Calu3 (cell line): ENCODE data around the gene MIPEP. TPM values are rescaled to one million over a fixed set of nuclear protein-coding genes. Genes with fewer than 3 reads are reported as not detected.

ENCODE experiments used
- BruUV-seq: library from RNA; stranded (reverse); fragments of 400-500 nt; replicated peaks from 2 replicates; lab custom pipeline; 2021; lab: Mats Ljungman, UMichigan
- CTCF ChIA-PET: fragments of 300-600 bp; sonication (Branson Sonifier 250); formaldehyde crosslinking; loops from one replicate; lab custom pipeline; 2022; ENCODE audit warnings: antibody characterized with exemption; lab: Charles Lee
- DNase-seq: peaks from one replicate; pipeline ENCODE4 v3.0.0; 2022
- H3K27ac Mint-ChIP-seq: one replicate; pipeline ENCODE4 v1.8.0; 2022; ENCODE audit warnings: mixed read lengths; ENCODE audit not compliant: unreplicated experiment
- H3K27me3 Mint-ChIP-seq: one replicate; pipeline ENCODE4 v1.8.0; 2022; ENCODE audit warnings: mixed read lengths; ENCODE audit not compliant: unreplicated experiment
- H3K36me3 Mint-ChIP-seq: one replicate; pipeline ENCODE4 v1.8.0; 2022; ENCODE audit warnings: mild to moderate bottlenecking, moderate library complexity, mixed read lengths; ENCODE audit not compliant: insufficient read depth, unreplicated experiment
- H3K4me1 Mint-ChIP-seq: one replicate; pipeline ENCODE4 v1.8.0; 2022; ENCODE audit warnings: mild to moderate bottlenecking, low read depth, mixed read lengths; ENCODE audit not compliant: unreplicated experiment
- H3K4me3 Mint-ChIP-seq: one replicate; pipeline ENCODE4 v1.8.0; 2022; ENCODE audit warnings: mild to moderate bottlenecking, low read depth, moderate library complexity, mixed read lengths; ENCODE audit not compliant: unreplicated experiment
- H3K9me3 Mint-ChIP-seq: one replicate; pipeline ENCODE4 v1.8.0; 2022; ENCODE audit warnings: low read depth, mixed read lengths; ENCODE audit not compliant: unreplicated experiment
- CTCF ChIP-seq: fragments of 200-600 bp; IDR thresholded peaks from one replicate; pipeline ENCODE4 v1.8.0; 2022; ENCODE audit warnings: antibody characterized with exemption; ENCODE audit not compliant: unreplicated experiment
- intact Hi-C: fragments of 100-400 bp; cut with micrococcal nuclease; formaldehyde crosslinking; loops from one replicate; pipeline ENCODE4 v1.10.0; 2022; ENCODE audit not compliant: unreplicated experiment
- total RNA-seq: library from RNA; stranded (reverse); gene quantifications from 2 replicates; pipeline ENCODE4 v1.2.3, GENCODE V29; 2022

The MIPEP gene
- total RNA-seq, 1 experiment from 2014 or later = 25.2 TPM

- H3K4me3 Mint-ChIP-seq = no peak overlapping the region
- H3K36me3 Mint-ChIP-seq = no peaks in the 10 kb centered on the region
- H3K27me3 Mint-ChIP-seq = no peaks in the 10 kb centered on the region
- H3K27ac Mint-ChIP-seq = no peak overlapping the region
- no peak for TF ChIP-seq CTCF
- intact Hi-C loops = no loop called here
- H3K9me3 Mint-ChIP-seq = no peaks in the 10 kb centered on the region
- CTCF ChIA-PET = no interaction called here
- H3K4me1 Mint-ChIP-seq = no peaks in the 10 kb centered on the region
- no peak for DNase-seq
- BruUV-seq = no TSS peak
Measured at GRCh38 chr13:23729531-23729930, 159.7 kb downstream of the MIPEP start.

- H3K36me3 Mint-ChIP-seq = no peaks in the 10 kb centered on the region
- CTCF ChIA-PET = no interaction called here
- H3K9me3 Mint-ChIP-seq = no peaks in the 10 kb centered on the region
- H3K27ac Mint-ChIP-seq = no peak overlapping the region
- no peaks in the 10 kb centered on the region for H3K4me1 Mint-ChIP-seq
- no peaks in the 10 kb centered on the region for H3K27me3 Mint-ChIP-seq
- intact Hi-C loops = no loop called here
- DNase-seq = no peak
- no peak for TF ChIP-seq CTCF
- H3K4me3 Mint-ChIP-seq = no peak overlapping the region
- no TSS peak for BruUV-seq
Measured at GRCh38 chr13:23728807-23729206, 160.4 kb downstream of the MIPEP start.

GRCh38 chr13:23725922-23726321 lies 163.3 kb downstream of the MIPEP start:
- DNase-seq = no peak
- no peaks in the 10 kb centered on the region for H3K4me1 Mint-ChIP-seq
- no peak overlapping the region for H3K4me3 Mint-ChIP-seq
- no peaks in the 10 kb centered on the region for H3K27me3 Mint-ChIP-seq
- no peaks in the 10 kb centered on the region for H3K9me3 Mint-ChIP-seq
- TF ChIP-seq CTCF = no peak
- CTCF ChIA-PET = no interaction called here
- no peaks in the 10 kb centered on the region for H3K36me3 Mint-ChIP-seq
- H3K27ac Mint-ChIP-seq = no peak overlapping the region
- intact Hi-C loops = no loop called here
- BruUV-seq = no TSS peak

GRCh38 chr13:23724196-23724970 lies 164.8 kb downstream of the MIPEP start:
- TF ChIP-seq CTCF = no peak
- no TSS peak for BruUV-seq
- CTCF ChIA-PET = no interaction called here
- no peak for DNase-seq
- Mint-ChIP-seq H3K4me1 (no peaks in the 10 kb centered on the region), H3K4me3 (no peak overlapping the region), H3K27ac (no peak overlapping the region), H3K9me3 (no peaks in the 10 kb centered on the region), H3K36me3 (no peaks in the 10 kb centered on the region), H3K27me3 (no peaks in the 10 kb centered on the region)
- intact Hi-C loops = no loop called here
